GM19193 (cell line): ENCODE measurements around the gene TECPR2.

Source experiments
- POLR2A ChIP-seq: IDR thresholded peaks from 4 replicates; pipeline ENCODE4 v1.6.1; 2011; ENCODE audit not compliant: insufficient read depth, insufficient read length; ENCODE audit errors: extremely low read depth

TECPR2 gene

DNA sequence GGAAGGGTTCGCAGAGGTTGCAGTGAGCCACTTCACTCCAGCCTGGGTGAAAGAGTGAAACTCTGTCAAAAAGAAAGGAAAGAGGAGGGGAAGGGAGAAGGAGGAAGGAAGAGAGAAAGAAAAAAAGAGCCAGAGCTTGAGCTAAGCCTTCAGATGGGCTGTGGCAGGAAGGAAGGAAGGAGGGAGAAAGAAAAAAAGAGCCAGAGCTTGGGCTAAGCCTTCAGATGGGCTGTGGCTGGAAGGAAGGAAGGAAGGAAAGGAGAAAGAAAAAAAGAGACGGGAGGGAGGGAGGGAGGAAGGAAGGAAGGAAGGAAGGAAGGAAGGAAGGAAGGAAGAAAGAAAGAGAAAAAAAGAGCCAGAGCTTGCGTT, 160.4 kb downstream of the TECPR2 start:
- no peak for TF ChIP-seq POLR2A

DNA sequence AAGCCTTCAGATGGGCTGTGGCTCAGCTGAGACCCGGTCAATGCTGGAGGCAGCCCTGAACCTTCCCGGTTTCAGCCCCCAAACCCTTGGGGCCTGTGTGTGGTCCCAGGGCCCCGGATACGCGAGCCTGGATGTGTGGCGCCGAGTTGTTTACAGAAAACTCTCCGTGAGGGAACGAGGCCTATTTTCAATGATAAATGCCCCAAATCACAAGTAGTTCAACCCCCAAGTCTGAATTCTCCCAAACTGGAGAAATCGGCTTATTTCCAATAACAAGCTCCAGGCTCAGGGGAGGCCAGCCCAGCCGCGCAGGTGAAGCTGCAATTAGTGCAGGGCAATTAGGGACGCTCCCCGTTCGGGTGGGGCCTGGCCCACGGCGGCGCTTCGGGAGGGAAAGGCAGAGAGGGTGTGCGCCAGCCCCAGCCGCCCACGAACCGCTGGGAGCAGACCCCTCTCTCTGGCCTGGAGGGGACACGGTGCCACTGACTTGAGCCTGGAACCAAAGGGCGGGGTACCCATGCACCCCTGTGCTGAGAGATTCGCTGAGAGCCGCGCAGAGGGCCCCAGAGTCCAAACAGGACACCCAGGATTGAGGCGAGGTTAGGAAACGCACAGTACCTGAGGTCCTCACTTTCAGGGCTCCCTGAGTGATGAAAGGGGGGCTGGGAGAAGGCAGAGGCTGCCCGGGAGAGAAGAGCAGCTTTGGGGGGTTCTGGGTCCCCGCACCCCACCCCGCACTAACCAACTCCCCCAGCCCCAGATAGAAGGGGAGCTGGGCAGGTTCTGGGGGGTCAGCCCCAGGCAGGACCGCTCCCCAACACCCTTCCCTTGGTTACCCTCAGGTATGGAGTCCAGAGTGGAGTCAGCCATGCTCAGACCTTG, 161.1 kb downstream of the TECPR2 start:
- TF ChIP-seq POLR2A = no peak

DNA sequence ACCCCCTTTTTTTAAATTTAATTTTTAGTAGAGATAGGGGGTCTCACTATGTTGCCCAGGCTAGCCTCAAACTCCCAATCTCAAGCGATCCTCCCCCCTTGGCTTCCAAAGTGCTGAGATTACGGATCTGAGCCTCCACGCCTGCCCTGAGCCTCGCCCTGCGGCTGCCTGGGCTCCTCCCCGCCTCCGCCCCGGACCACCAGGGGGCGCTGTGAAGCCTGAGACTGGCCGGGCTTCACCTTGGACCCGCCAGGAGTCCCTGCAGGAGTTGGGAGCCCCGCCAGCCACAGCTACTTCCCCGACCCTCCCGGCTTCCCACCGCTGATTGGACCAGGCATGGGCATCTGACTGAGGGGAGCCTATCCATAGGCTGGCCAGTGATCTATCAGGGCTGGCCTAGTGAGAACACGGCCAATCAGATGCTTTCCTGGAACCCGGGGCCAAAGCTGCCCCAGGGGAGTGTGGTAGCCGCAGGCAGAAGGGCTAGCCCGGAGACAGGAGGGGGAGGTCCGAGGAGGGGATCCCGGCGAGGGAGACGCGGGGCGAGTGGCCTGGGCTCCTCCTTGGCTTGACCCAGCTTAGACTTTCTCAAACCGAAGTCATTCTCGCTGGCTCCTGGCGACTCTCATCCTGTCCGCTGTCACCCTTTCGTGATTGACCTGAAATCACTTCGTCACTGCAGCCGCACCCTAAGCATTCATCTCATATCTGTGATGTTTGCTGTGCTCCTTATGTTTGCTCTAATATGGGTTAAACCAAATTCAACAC, 161.9 kb downstream of the TECPR2 start:
- peak; percentile 75 for TF ChIP-seq POLR2A

DNA sequence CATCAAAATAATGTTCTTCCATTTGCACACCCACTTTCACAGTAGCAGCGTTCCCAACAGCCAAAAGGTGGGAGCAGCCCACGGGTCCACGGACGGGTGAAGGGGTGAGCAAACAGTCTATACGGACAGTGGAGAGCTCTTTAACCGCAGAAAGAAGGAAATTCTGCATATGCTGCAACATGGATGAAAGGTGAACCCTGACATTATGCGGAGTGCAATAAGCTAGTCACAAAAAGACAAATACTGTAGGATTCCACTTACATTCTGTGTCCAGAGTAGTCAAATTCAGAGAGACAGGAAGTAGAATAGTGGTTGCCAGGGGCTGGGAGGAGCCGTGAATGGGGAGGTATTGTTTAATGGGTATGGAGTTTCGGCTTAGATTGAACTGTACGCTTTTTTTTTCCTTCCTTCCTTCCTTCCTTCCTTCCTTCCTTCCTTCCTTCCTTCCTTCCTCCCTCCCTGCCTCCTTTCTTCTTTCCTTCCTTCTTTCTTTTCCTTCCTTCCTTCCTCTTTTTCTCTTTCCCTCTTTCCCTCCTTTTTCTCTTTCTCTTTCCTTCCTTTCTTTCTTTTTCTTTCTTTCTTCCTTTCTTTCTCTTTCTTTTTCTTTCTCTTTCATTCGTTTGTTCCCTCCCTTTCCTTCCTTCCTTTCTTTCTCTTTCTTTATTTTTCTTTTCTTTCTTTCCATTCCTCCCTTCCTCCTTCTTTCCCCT, 162.6 kb downstream of the TECPR2 start:
- TF ChIP-seq POLR2A = no peak

DNA sequence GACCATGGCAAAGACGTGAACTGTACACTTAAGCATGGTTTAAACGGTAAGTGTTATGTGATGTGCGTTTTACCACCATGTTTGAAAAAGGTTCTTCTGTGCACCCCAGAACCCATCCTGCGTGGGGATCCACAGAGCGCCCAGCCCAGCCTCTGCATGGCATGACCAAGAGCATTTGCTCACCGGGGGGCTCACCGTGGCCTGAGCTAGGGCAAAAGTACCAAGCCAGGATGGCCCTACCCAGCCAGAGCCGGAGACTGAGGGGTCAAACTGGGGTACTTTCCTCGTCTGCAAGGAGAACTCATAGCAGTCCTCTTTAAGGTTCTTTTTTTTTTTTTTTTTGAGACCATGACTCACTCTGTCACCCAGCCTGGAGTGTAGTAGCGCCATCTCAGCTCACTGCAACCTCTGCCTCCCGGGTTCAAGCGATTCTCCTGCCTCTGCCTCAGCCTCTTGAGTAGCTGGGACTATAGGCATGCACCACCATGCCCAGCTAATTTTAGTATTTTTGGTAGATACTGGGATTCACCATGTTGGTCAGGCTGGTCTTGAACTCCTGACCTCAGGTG, 163.3 kb downstream of the TECPR2 start:
- no peak for TF ChIP-seq POLR2A

DNA sequence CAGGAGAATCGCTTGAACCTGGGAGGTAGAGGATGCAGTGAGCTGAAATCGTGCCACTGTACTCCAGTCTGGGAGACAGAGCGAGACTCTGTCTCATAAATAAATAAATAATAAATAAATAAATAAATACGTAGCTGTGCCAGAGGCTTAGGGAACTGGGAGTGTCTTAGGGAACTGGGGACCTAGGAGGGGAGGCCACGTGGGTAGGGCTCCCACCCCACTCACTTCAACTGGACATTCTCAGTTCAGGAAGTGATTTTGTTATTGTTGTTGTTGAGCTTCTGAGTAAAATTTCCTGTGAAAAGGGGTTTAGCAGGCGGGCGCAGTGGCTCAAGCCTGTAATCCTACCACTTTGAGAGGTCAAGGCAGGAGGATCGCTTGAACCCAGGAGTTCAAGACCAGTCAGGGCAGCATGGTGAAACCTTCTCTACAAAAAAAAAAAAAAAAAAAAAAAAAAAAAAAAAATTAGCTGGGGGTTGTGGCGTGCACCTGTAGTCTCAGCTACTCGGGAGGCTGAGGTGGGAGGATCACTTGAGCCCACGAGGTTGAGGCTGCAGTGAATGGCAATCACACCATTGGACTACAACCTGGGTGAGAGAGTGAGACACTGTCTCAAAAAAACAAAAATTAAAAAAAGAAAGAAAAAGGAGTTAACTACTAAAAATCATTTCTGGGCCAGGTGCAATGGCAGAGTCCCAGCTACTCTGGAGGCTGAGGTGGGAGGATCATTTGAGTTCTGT, 165.9 kb downstream of the TECPR2 start:
- TF ChIP-seq POLR2A = no peak

DNA sequence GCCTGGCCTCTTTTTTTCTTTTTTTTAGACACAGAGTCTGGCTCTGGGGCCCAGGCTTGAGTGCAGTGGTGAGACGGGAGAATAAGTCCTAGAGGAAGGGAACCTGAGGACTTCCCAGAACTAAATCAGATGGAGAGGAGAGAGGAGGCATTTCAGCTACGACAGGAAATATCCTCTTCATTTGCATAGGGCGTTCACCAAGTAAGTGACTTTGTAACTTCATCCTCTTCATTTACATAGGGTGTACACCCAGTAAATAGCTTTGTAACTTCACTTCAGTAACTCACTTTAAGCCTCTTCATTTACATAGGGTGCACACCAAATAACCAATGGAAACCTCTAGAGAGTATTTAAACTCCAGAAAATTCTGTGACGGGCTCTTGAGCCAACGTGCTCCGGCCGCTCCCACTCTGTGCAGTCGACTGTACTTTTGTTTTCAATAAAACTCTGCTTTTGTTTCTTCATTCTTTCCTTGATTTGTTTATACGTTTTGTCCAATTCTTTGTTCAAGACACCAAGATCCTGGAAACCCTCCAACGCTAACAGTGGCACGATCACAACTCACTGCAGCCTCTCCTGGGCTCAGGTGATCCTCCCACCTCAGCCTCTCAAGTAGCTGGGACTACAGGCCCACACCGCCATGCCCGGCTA, 168.2 kb downstream of the TECPR2 start:
- no peak for TF ChIP-seq POLR2A

DNA sequence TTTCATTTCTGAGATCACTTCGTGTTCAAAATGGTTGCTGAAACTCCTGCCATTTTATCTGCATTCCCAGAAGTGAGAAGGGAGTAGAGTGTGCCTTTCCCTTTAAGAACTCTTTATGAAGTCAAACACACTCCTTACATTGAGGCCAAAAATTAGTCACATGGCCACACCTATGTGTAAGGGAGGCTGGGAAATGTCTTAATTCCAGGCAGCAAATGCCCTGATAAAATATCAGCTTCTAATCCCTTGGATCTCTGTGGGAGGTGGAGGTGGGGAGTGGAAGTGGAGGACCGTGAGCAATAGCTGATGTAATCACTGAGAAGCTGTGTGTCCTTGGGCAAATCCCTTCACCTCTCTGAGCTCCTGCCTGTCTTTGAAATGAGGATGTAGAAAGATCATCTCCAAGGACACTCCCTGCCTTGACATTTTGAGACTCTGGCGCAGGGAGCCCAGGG, 169.5 kb downstream of the TECPR2 start:
- TF ChIP-seq POLR2A = no peak

DNA sequence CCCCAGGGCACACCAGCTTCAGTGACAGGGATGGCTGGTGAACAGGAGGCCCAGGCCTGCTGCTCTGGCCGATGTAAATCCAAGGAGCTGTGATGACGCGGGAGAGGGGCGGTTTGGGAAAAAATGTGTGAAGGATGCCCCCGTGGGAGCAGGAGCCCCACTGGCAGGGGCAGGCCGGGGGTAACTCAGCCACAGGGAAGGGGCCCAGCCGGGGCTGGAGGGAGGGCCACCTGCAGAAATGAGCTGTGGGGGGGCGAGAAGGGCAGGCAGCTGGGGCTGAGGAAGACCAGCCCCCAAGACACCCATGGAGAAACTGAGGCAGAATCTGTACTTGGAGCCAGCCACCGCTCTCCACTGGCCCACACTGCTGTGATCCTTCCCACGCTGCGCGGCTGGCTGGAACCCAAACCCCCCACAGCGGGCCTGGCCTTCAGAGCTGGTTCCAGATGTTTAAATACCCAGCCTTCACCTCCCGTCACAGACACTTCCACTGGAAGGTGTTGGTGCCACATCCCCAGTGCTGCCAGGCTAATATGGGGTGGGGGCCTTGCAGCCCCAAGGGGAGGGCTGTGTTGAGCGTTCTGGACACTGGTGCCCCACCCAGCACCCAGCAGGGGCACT, 175.3 kb downstream of the TECPR2 start:
- no peak for TF ChIP-seq POLR2A

DNA sequence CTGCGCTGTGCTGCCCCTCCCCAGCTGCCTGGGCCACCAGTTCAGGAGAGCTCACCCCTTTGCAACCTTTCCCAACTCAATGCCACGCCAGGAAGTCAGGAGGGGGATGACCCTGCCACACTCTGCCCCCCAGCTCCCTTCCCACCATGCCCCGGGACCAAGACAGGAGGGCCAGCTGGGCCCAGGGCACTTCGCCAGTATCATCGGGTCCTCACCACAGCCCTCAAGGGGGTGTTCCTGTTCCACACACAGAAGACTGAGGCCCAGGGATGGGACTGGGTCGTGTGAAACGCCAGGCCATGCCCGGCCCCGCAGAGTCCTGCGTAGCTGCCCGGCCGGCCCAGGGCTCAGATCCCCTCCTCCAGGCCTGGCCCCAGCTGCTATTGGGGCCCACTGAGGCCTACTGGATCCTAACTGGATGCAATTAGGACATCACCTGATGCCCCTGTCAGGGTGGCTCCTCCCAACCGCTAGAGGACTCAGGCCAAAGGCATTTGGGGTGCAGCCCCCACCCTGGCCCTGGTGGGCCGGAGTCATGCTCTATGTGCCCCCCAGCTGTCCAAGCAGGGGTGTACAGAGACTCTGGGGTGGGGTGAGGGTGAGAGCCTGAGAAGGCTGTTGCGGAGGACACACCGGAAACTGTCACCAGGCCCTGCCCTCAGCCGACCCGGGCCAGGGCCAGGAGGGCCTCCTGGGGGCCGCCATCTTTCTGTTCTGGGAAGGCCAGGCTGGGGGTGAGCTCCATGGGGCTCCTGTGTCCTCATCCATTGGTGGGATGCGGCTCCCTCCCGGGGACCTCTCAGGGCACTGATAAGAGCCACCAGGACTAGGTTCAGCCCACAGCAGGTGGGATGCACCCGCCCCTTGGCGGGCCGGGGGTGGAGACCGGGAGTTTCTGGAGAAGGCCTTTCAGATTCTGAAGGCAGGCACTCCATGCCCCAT, 176.1 kb downstream of the TECPR2 start:
- TF ChIP-seq POLR2A = no peak

DNA sequence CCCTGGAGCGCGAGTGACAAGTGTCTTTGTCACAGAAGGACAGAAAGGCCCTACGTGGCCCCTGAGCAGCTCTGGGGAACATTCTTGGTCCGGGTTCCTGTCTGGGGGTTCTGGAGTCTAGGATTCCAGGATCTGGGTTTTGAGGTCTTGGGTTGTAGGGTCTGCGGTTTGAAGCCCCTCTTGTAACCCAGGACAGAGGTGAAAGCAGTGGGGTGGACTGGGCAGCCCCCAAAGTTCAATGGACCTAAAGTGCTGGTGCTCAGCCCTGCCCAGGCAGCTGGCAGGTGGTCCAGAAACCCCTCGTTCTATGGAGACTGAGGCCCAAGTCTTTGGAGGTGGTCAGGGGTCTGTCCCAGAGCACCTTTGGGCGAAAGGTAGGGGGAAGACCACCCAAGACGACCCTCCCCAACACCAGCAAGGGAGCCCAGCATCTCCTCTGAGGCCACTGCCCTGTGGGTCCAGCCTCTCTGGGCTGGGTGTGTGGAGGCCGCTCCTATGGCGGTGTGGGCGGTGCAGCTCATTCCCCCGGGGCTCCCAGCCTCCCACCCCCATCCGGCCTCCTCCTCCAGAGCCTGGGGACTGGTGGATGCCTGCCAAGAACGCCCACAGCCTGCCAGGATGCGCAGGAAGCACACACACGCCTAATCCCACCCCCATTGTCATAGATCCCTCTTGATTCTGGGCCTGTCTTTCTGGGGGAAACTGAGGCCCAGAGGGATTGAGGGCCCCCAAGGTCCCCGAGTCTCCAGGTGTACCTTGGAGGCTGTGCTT, 177.0 kb downstream of the TECPR2 start:
- TF ChIP-seq POLR2A = no peak
